BLaER1 treated with 17β-estradiol and CSF1 and Interleukin-3, amounts not matched to agents 10 nM and 100 nM (cell line): ENCODE data around the gene HINT1.

Experiments used
- H3K27ac ChIP-seq, 11 experiments: shearing (Covaris generic); formaldehyde crosslinking; 2 replicates each; pipeline ENCODE4 v1.8.1; 2022
- H3K27me3 ChIP-seq, 11 experiments: shearing (Covaris generic); formaldehyde crosslinking; 2 replicates each; pipeline ENCODE4 v1.8.1; 2022
- H3K36me3 ChIP-seq, 11 experiments: shearing (Covaris generic); formaldehyde crosslinking; 2 replicates each; pipeline ENCODE4 v1.8.1; 2022
- H3K4me1 ChIP-seq, 10 experiments: shearing (Covaris generic); formaldehyde crosslinking; 2 replicates each; pipeline ENCODE4 v1.8.1; 2022
- H3K4me2 ChIP-seq, 11 experiments: shearing (Covaris generic); formaldehyde crosslinking; 2 replicates each; pipeline ENCODE4 v1.8.1; 2022
- H3K4me3 ChIP-seq, 10 experiments: shearing (Covaris generic); formaldehyde crosslinking; 2 replicates each; pipeline ENCODE4 v1.8.1; 2022
- H3K9ac ChIP-seq, 11 experiments: shearing (Covaris generic); formaldehyde crosslinking; 2 replicates each; pipeline ENCODE4 v1.8.1; 2022
- H3K9me3 ChIP-seq, 11 experiments: shearing (Covaris generic); formaldehyde crosslinking; replicated peaks in 1 of 11; 2 replicates each; pipeline ENCODE4 v1.8.1; 2022
- H4K20me1 ChIP-seq, 11 experiments: shearing (Covaris generic); formaldehyde crosslinking; 2 replicates each; pipeline ENCODE4 v1.8.1; 2022
- Cebpa-rat ChIP-seq, 11 experiments: shearing (Covaris generic); IDR thresholded peaks; 2 replicates each; pipeline ENCODE4 v1.8.1; 2022

HINT1 gene

GRCh38 chr5:131109540-131110255, 55.4 kb downstream of the HINT1 start:
- H3K4me3 ChIP-seq: no peak overlapping the region
- H3K4me1 ChIP-seq: peaks cover 0 to 53% (median 30%) of the 10 kb centered on the region in 10 experiments; a peak in 16 of 20 replicates
- H3K4me2 ChIP-seq: peak overlapping the region in 4 of 11 experiments; percentile 0 to 65 (median 39); a peak in 7 of 22 replicates
- no peaks in the 10 kb centered on the region for H3K27me3 ChIP-seq
- no peak for TF ChIP-seq Cebpa-rat (IDR thresholded peaks at IDR 0.05)
- H3K36me3 ChIP-seq: no peaks in the 10 kb centered on the region
- peaks cover 0 to 10% (median 0%) of the 10 kb centered on the region in 11 experiments; a peak in 2 of 22 replicates for H3K9me3 ChIP-seq
- no peaks in the 10 kb centered on the region for H4K20me1 ChIP-seq
- 0 out of 22 replicates have a peak overlapping the region, but pooled peaks of 1 of the 11 experiments have one; percentile 6 for H3K27ac ChIP-seq
- no peak overlapping the region for H3K9ac ChIP-seq
